Fibroblast of lung (primary cell): Measurements from ENCODE around the gene FGR. TPM values are rescaled to one million over a fixed set of nuclear protein-coding genes. Genes with fewer than 3 reads are reported as not detected.

Experiments used
- DNase-seq, 2 donors: peaks; one replicate each; pipeline versions ENCODE4 v3.0.0 to v3.0.0-alpha.2; 2010; ENCODE audit warnings: low read depth in 2 of 2
- H2AFZ ChIP-seq: 2 replicates; pipeline ENCODE4 v1.5.1; 2012; ENCODE audit warnings: low read length, control low read depth, inconsistent platforms
- H3K27ac ChIP-seq: 2 replicates; pipeline ENCODE4 v1.5.1; 2011; ENCODE audit warnings: low read length, control low read depth; ENCODE audit not compliant: insufficient read depth
- H3K27me3 ChIP-seq: 2 replicates; pipeline ENCODE4 v1.5.1; 2011; ENCODE audit warnings: mild to moderate bottlenecking, low read length; ENCODE audit not compliant: control insufficient read depth, insufficient read depth
- H3K36me3 ChIP-seq: 2 replicates; pipeline ENCODE4 v1.5.1; 2011; ENCODE audit warnings: low read length; ENCODE audit not compliant: control insufficient read depth, insufficient read depth
- H3K4me1 ChIP-seq: 2 replicates; pipeline ENCODE4 v1.5.1; 2011; ENCODE audit warnings: low read length; ENCODE audit not compliant: control insufficient read depth, insufficient read depth; ENCODE audit errors: extremely low read depth
- H3K4me2 ChIP-seq: 2 replicates; pipeline ENCODE4 v1.5.1; 2011; ENCODE audit warnings: low read length, control low read depth; ENCODE audit not compliant: insufficient read depth; ENCODE audit errors: extremely low read depth
- H3K4me3 ChIP-seq, 4 experiments: fragments of 200-600 bp in 1 of 4; sonication (generic) in 1 of 4; replicated peaks in 1 of 4; 2 replicates each; pipeline ENCODE4 v1.5.1; 2011 to 2016; ENCODE audit warnings: low read length in 4 of 4, low read depth in 3 of 4, mild to moderate bottlenecking in 3 of 4, control low read depth in 2 of 4, inconsistent platforms in 1 of 4, mixed read lengths in 1 of 4; ENCODE audit not compliant: insufficient read depth in 1 of 4; ENCODE audit errors: control extremely low read depth in 1 of 4
- H3K79me2 ChIP-seq: 2 replicates; pipeline ENCODE4 v1.5.1; 2012; ENCODE audit warnings: mild to moderate bottlenecking, low read length, inconsistent platforms; ENCODE audit not compliant: control insufficient read depth, insufficient read depth
- H3K9ac ChIP-seq: 2 replicates; pipeline ENCODE4 v1.5.1; 2011; ENCODE audit warnings: mild to moderate bottlenecking, low read length, control low read depth; ENCODE audit not compliant: insufficient read depth
- H3K9me3 ChIP-seq: 2 replicates; pipeline ENCODE4 v1.5.1; 2012; ENCODE audit warnings: low read depth, low read length; ENCODE audit not compliant: control insufficient read depth, insufficient read depth
- H4K20me1 ChIP-seq: 2 replicates; pipeline ENCODE4 v1.5.1; 2011; ENCODE audit warnings: low read length; ENCODE audit not compliant: control insufficient read depth, insufficient read depth; ENCODE audit errors: extremely low read depth
- EZH2 ChIP-seq: IDR thresholded peaks from 2 replicates; pipeline ENCODE4 v1.5.1; 2012; ENCODE audit warnings: low read length, control low read depth, mild to moderate bottlenecking; ENCODE audit errors: missing control alignments
- polyA plus RNA-seq, 2 donors: library from polyadenylated mRNA; depleted of rRNA in 1 of 2; stranded (reverse) in 1 of 2; unstranded in 1 of 2; fragments of >200 nt; gene quantifications; 2 replicates each; pipeline ENCODE4 v1.2.1, GENCODE V29; 2011 to 2012; ENCODE audit warnings: missing spikeins in 1 of 2
- total RNA-seq: library from RNA; depleted of rRNA; stranded (reverse); fragments of >200 nt; gene quantifications from 2 replicates; pipeline ENCODE4 v1.2.1, GENCODE V29; 2014
- TF ChIP-seq, protein P1 (sequence below), 2 donors: IDR thresholded peaks in 1 of 2; conservative IDR thresholded peaks in 1 of 2; 1 replicate in 1 of 2; 2 replicates in 1 of 2; pipeline ENCODE4 v1.5.1; 2011 to 2012; ENCODE audit warnings: low read length in 2 of 2, control low read depth in 1 of 2, inconsistent platforms in 1 of 2, low read depth in 1 of 2, mild to moderate bottlenecking in 1 of 2

The FGR gene
- total and polyA plus RNA-seq, 2 donors (not counting 1 experiment from before 2014, with no cell fraction given) = not detected

DNA sequence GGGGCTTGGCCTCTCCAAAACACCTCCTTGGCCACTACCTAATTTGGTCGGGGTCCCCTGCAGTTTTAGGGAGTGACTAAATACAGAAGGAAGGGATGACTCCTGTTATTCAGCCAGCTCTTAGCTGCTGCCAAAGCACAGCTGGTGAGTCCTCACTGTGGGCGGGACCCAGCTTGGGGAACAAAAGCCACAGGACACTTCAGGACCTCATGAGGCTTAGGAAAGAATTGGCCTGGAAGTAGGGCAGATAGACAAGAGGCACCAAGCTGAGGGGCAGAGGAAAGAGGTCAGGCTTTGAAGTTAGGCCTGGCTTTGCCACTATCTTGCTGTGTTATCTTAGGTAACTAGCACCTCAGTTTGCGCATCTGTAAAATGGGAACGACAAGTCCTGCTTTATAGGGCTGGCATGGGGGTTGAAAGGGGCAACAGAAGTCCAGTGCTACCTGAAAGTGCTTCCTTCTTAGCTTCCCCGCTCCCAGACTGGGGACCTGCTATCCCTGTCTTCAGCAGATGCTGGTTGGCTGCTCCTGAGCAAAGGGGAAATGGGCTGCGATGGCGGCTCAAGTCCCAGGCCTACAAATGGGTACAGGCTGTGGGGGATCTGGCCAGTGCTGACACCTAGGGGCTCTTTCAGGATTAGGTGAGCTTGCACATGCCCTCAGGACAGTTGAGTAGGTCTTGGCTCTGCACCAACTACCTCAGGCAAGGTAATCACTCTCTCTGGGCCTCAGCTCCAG lies 21.3 kb upstream of the FGR start:
- Histone ChIP-seq H3K27ac (no peak overlapping the region), H3K36me3 (no peaks in the 10 kb centered on the region), H3K4me1 (peaks cover 5% of the 10 kb centered on the region), H3K4me3 (no peak overlapping the region), H4K20me1 (no peaks in the 10 kb centered on the region), H3K9ac (no peak overlapping the region), H3K27me3 (no peaks in the 10 kb centered on the region), H3K79me2 (no peaks in the 10 kb centered on the region), H3K4me2 (no peak overlapping the region), H3K9me3 (no peaks in the 10 kb centered on the region), H2AFZ (no peak overlapping the region)
- TF ChIP-seq, protein P1, sequence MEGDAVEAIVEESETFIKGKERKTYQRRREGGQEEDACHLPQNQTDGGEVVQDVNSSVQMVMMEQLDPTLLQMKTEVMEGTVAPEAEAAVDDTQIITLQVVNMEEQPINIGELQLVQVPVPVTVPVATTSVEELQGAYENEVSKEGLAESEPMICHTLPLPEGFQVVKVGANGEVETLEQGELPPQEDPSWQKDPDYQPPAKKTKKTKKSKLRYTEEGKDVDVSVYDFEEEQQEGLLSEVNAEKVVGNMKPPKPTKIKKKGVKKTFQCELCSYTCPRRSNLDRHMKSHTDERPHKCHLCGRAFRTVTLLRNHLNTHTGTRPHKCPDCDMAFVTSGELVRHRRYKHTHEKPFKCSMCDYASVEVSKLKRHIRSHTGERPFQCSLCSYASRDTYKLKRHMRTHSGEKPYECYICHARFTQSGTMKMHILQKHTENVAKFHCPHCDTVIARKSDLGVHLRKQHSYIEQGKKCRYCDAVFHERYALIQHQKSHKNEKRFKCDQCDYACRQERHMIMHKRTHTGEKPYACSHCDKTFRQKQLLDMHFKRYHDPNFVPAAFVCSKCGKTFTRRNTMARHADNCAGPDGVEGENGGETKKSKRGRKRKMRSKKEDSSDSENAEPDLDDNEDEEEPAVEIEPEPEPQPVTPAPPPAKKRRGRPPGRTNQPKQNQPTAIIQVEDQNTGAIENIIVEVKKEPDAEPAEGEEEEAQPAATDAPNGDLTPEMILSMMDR (conservative IDR thresholded peaks at IDR 0.05 in 1 of 2, IDR thresholded peaks at IDR 0.05 in 1 of 2; ENCODE audit: low read depth in 1 of 2, low read length in 2 of 2) = no peak
- TF ChIP-seq EZH2 = no peak
- peak; percentile 72 to 77 for DNase-seq

DNA sequence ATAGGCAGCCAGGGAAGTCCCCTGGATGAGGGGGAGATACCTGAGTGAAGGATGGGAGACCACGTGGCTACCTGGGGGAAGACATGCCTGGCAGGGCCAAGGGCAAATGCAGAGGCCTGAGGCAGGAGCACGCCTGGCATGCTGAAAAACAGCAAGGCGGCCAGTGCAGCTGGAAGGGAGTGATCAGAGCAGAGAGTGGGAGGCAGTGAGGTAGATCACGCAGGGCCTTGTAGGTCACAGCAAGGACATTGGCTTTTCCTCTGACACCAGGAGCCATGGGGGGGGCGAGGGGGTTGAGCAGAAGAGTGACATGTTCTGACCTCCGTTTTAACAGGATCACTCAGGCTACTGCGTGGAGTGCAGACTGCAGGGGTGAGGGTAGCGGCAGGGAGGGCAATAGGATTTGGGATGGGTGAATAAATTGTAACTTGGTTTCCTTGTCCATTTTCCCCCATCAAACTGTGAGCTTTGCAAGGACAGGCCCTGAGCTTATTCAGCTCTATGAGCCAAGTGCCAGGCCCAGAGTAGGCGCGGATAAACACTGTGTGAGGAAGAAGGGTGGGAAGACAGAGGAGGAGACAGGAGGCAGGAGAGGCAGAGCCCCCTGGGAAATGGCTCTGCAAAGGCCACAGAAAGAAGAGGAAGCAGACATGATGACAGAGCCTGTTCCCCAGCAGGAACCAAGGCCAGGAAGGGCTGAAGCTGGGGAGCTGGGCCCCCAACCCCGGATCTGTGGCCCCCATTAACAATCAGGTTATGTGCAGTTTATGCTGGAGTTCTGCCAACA lies 20.4 kb upstream of the FGR start:
- H4K20me1 ChIP-seq = no peaks in the 10 kb centered on the region
- peaks cover 12% of the 10 kb centered on the region for H3K4me1 ChIP-seq
- H3K27ac ChIP-seq = no peak overlapping the region
- H3K9ac ChIP-seq = no peak overlapping the region
- no peaks in the 10 kb centered on the region for H3K79me2 ChIP-seq
- H3K27me3 ChIP-seq = no peaks in the 10 kb centered on the region
- no peaks in the 10 kb centered on the region for H3K36me3 ChIP-seq
- no peaks in the 10 kb centered on the region for H3K9me3 ChIP-seq
- no peak overlapping the region for H3K4me2 ChIP-seq
- TF ChIP-seq, protein P1 (conservative IDR thresholded peaks at IDR 0.05 in 1 of 2, IDR thresholded peaks at IDR 0.05 in 1 of 2; ENCODE audit: low read depth in 1 of 2, low read length in 2 of 2) = no peak
- no peak for TF ChIP-seq EZH2
- H3K4me3 ChIP-seq = no peak overlapping the region
- peak overlapping the region; percentile 43 for H2AFZ ChIP-seq
- no peak for DNase-seq

DNA sequence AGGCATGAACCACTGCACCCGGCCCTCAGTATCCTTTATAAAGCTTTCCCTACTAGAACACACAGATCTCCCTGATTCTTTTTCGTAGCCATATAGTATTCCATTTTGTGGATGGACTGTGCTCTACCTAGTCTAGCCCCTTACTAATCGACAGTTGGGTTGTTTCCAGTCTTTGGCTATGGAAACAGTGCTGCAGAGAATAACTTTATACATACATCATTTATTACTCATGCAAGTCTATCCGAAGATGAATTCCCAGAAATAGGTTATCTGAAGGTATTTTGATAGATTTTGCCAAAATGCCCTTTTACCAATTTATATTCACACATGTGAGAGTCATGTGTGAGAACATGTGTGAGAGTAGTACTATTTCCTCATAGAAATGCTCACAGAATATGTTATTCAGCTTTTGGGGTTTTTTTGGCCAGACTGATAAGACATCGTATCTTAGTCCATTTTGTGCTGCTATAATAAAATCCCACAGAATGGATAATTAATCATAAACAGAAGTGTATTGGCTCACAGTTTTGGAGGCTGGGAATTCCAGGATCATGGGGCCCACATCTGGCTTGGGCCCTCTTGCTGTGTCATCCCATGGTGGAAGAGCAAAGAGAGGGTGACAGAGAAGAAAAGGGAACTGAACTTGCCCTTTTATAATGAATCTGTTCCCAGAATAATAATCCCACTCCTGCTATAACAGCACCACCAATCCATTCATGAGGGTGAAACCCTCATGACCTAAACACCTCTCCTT lies 17.3 kb upstream of the FGR start:
- H3K27me3 ChIP-seq = no peaks in the 10 kb centered on the region
- no peaks in the 10 kb centered on the region for H4K20me1 ChIP-seq
- peaks cover 13% of the 10 kb centered on the region for H3K4me1 ChIP-seq
- H3K9me3 ChIP-seq = no peaks in the 10 kb centered on the region
- H3K9ac ChIP-seq = no peak overlapping the region
- no peak overlapping the region for H3K4me2 ChIP-seq
- no peak overlapping the region for H3K27ac ChIP-seq
- H3K4me3 ChIP-seq = no peak overlapping the region
- DNase-seq = peak in 1 of 2 donors; percentile 22
- no peaks in the 10 kb centered on the region for H3K36me3 ChIP-seq
- H2AFZ ChIP-seq = no peak overlapping the region
- no peaks in the 10 kb centered on the region for H3K79me2 ChIP-seq
- TF ChIP-seq EZH2 = no peak
- TF ChIP-seq, protein P1 (conservative IDR thresholded peaks at IDR 0.05 in 1 of 2, IDR thresholded peaks at IDR 0.05 in 1 of 2; ENCODE audit: low read depth in 1 of 2, low read length in 2 of 2) = no peak
